A549 (cell line): Measurements from ENCODE around the gene NOL9. TPM values are rescaled to one million over a fixed set of nuclear protein-coding genes. Genes with fewer than 3 reads are reported as not detected.

ENCODE experiments used
- ATAC-seq, 2 experiments: fragments of 200-7000 bp in 1 of 2; fragments of >200 bp in 1 of 2; cut with Nextera tagmentation in 1 of 2; cut with Tn5 transposase in 1 of 2; 3 replicates each; pipeline versions ENCODE4 v1.8.0 to v1.9.1; 2018 to 2020; ENCODE audit warnings: mild to moderate bottlenecking in 1 of 2, moderate library complexity in 1 of 2
- CTCF ChIA-PET: fragments of 300-600 bp; sonication (Branson Sonifier 250); formaldehyde crosslinking; extraction: SDS; loops from one replicate; lab custom pipeline; 2021; ENCODE audit warnings: antibody characterized with exemption, inconsistent platforms; lab: Yijun Ruan, JAX
- POLR2A ChIA-PET: fragments of 350-600 bp; formaldehyde crosslinking; extraction: SDS; loops from one replicate; lab custom pipeline; 2021; ENCODE audit warnings: antibody characterized with exemption, inconsistent platforms; lab: Yijun Ruan, JAX
- DNase-seq, 2 experiments: peaks; one replicate each; pipeline versions ENCODE4 v3.0.0 to v3.0.0-alpha.2; 2011 to 2016; ENCODE audit warnings: low read depth in 1 of 2, low spot score in 1 of 2
- FAIRE-seq: peaks from 2 replicates; lab custom pipeline; 2011; peaks lifted over from hg19 to GRCh38; lab: Jason Lieb, UNC
- H3K27ac ChIP-seq, 2 experiments: fragments of >200 bp; sonication (Bioruptor Twin); formaldehyde crosslinking; 3 replicates each; pipeline ENCODE4 v1.5.1; 2016 to 2017
- H3K4me1 ChIP-seq: fragments of >200 bp; sonication (Bioruptor Twin); formaldehyde crosslinking; 3 replicates; pipeline ENCODE4 v1.6.1; 2016
- H3K4me2 ChIP-seq: fragments of >200 bp; sonication (Bioruptor Twin); formaldehyde crosslinking; 3 replicates; pipeline ENCODE4 v1.6.1; 2016
- H3K4me3 ChIP-seq: fragments of >200 bp; sonication (Bioruptor Twin); formaldehyde crosslinking; 3 replicates; pipeline ENCODE4 v1.5.1; 2016
- H3K9me3 ChIP-seq: fragments of >200 bp; sonication (Bioruptor Twin); formaldehyde crosslinking; 3 replicates; pipeline ENCODE4 v1.6.1; 2016
- CBX2 ChIP-seq: fragments of 200-600 bp; sonication (generic); IDR thresholded peaks from 2 replicates; pipeline ENCODE4 v1.6.1; 2016; ENCODE audit warnings: low read depth, mild to moderate bottlenecking, borderline replicate concordance
- CHD2 ChIP-seq: fragments of 150-350 bp; IDR thresholded peaks from 2 replicates; pipeline ENCODE4 v1.6.1; 2014; ENCODE audit warnings: low read length; ENCODE audit not compliant: partially characterized antibody
- CHD4 ChIP-seq: fragments of 200-600 bp; sonication (generic); IDR thresholded peaks from 2 replicates; pipeline ENCODE4 v1.6.1; 2016; ENCODE audit warnings: antibody characterized with exemption, mild to moderate bottlenecking, borderline replicate concordance
- E2F6 ChIP-seq: IDR thresholded peaks from 2 replicates; pipeline ENCODE4 v1.6.1; 2012; ENCODE audit warnings: low read depth, borderline replicate concordance
- EP300 ChIP-seq, 2 experiments: fragments of >200 bp; sonication (Bioruptor Twin); formaldehyde crosslinking; IDR thresholded peaks; 2 replicates in 1 of 2; 3 replicates in 1 of 2; pipeline ENCODE4 v1.6.1; 2016 to 2017
- FOSB ChIP-seq: fragments of 250-450 bp; sonication (Bioruptor Pico); IDR thresholded peaks from 2 replicates; pipeline ENCODE4 v1.5.0; 2020; ENCODE audit warnings: mild to moderate bottlenecking, moderate library complexity
- FOXS1 ChIP-seq: fragments of 250-450 bp; sonication (Bioruptor Pico); IDR thresholded peaks from 2 replicates; pipeline ENCODE4 v1.5.0; 2020; ENCODE audit warnings: mild to moderate bottlenecking, moderate library complexity
- GATA3 ChIP-seq: IDR thresholded peaks from 2 replicates; pipeline ENCODE4 v1.6.1; 2012; ENCODE audit warnings: borderline replicate concordance
- HES2 ChIP-seq: fragments of >200 bp; sonication (Bioruptor Twin); formaldehyde crosslinking; IDR thresholded peaks from 2 replicates; pipeline ENCODE4 v1.6.1; 2016
- HMGXB4 ChIP-seq: fragments of 250-450 bp; sonication (Bioruptor Pico); IDR thresholded peaks from 2 replicates; pipeline ENCODE4 v1.5.0; 2021; ENCODE audit warnings: mild to moderate bottlenecking, moderate library complexity, borderline replicate concordance
- HOXA7 ChIP-seq: fragments of 250-450 bp; sonication (Bioruptor Pico); IDR thresholded peaks from 2 replicates; pipeline ENCODE4 v1.5.0; 2020; ENCODE audit warnings: mild to moderate bottlenecking, moderate library complexity
- HOXB5 ChIP-seq: fragments of 250-450 bp; sonication (Bioruptor Pico); IDR thresholded peaks from 2 replicates; pipeline ENCODE4 v1.5.0; 2020; ENCODE audit warnings: mild to moderate bottlenecking, moderate library complexity
- JUN ChIP-seq, 2 experiments: fragments of >200 bp; sonication (Bioruptor Twin); formaldehyde crosslinking; IDR thresholded peaks; 2 replicates in 1 of 2; 3 replicates in 1 of 2; pipeline ENCODE4 v1.6.1; 2016 to 2017
- KDM5A ChIP-seq: fragments of 200-600 bp; sonication (generic); IDR thresholded peaks from 2 replicates; pipeline ENCODE4 v1.6.1; 2016; ENCODE audit warnings: antibody characterized with exemption, mild to moderate bottlenecking
- MAFK ChIP-seq: fragments of 450-650 bp; IDR thresholded peaks from 2 replicates; pipeline ENCODE4 v1.6.1; 2014; ENCODE audit not compliant: partially characterized antibody
- MAX ChIP-seq: IDR thresholded peaks from 2 replicates; pipeline ENCODE4 v1.6.1; 2012
- NPAS2 ChIP-seq: fragments of 250-450 bp; sonication (Bioruptor Pico); IDR thresholded peaks from 2 replicates; pipeline ENCODE4 v1.8.0; 2022; ENCODE audit warnings: mild to moderate bottlenecking, moderate library complexity, borderline replicate concordance
- PHF8 ChIP-seq: fragments of 200-600 bp; sonication (generic); IDR thresholded peaks from 2 replicates; pipeline ENCODE4 v1.6.1; 2016; ENCODE audit warnings: low read depth, mild to moderate bottlenecking, antibody characterized with exemption, moderate library complexity, borderline replicate concordance
- POLR2A ChIP-seq: IDR thresholded peaks from 2 replicates; pipeline ENCODE4 v1.6.1; 2012; ENCODE audit warnings: mild to moderate bottlenecking, low read length
- RARB ChIP-seq: fragments of 250-450 bp; sonication (Bioruptor Pico); IDR thresholded peaks from 2 replicates; pipeline ENCODE4 v1.8.0; 2021; ENCODE audit warnings: mild to moderate bottlenecking, moderate library complexity
- SMC3 ChIP-seq: fragments of >200 bp; sonication (Bioruptor Twin); formaldehyde crosslinking; IDR thresholded peaks from 3 replicates; pipeline ENCODE4 v1.6.1; 2018; ENCODE audit warnings: inconsistent platforms
- TFCP2L1 ChIP-seq: fragments of 250-450 bp; sonication (Bioruptor Pico); IDR thresholded peaks from 2 replicates; pipeline ENCODE4 v1.5.0; 2021; ENCODE audit warnings: mild to moderate bottlenecking
- USF2 ChIP-seq: fragments of 450-650 bp; IDR thresholded peaks from 2 replicates; pipeline ENCODE4 v1.6.1; 2014; ENCODE audit warnings: antibody characterized with exemption
- ZFP36 ChIP-seq: fragments of 450-650 bp; IDR thresholded peaks from 2 replicates; pipeline ENCODE4 v1.6.1; 2014; ENCODE audit warnings: borderline replicate concordance; ENCODE audit not compliant: partially characterized antibody
- ZSCAN20 ChIP-seq: fragments of 250-450 bp; sonication (Bioruptor Pico); IDR thresholded peaks from 2 replicates; pipeline ENCODE4 v1.8.0; 2022; ENCODE audit warnings: mild to moderate bottlenecking, moderate library complexity
- WGBS: methylation state at CpG from one replicate; pipeline ENCODE4 v1.1.6; 2017; ENCODE audit errors: missing lambda C conversion rate; 5-methylcytosine and 5-hydroxymethylcytosine counted together
- polyA plus RNA-seq, 4 experiments: library from polyadenylated mRNA; depleted of rRNA in 3 of 4; stranded (reverse); fragments of >200 nt; fragmentation: RNase III in 1 of 4; extraction: RNeasy Plus Mini Kit Qiagen cat#74134 plus additional on column Dnase treatment in 1 of 4; gene quantifications; 2 replicates in 3 of 4; 3 replicates in 1 of 4; pipeline ENCODE4 v1.2.3, GENCODE V29; 2011 to 2017
- TF ChIP-seq, protein P1 (sequence below): fragments of >200 bp; sonication (Bioruptor Twin); formaldehyde crosslinking; IDR thresholded peaks from 3 replicates; pipeline ENCODE4 v1.5.1; 2016

The NOL9 gene
- polyA plus RNA-seq, 2 of the 4 experiments (the other 2 are of a cell fraction): 4.4 to 19.3 TPM

DNA sequence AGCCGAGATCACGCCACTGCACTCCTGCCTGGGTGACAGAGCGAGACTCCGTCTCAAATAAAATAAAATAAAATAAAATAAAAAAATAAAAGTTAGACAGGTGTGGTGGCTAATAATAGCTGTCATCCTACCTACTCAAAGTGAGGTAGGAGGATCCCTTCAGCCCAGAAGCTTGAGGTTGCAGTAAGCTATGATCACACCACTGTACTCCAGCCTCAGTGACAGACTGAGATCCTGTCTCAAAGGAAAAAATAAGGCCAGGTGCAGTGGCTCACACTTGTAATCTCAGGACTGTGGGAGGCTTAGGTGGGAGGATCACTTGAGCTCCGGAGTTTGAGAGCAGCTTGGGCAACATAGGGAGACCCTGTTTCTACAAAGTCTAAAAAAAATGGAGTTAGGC is 18.0 kb downstream of the NOL9 start:
- DNase-seq (no peak), ATAC-seq (no peak), FAIRE-seq (no peak)
- WGBS: 98% methylated on average over 4 of the region's 5 CpGs
- CTCF ChIA-PET: interaction anchor here (1.1 to 1.7 kb wide), 4 partner anchors 11 to 50 kb away, joined by 3 to 5 read pairs (median 3); no protein-coding TSS in a partner anchor
- no peaks in the 10 kb centered on the region for H3K4me1 ChIP-seq
- POLR2A ChIA-PET: no interaction called here
- H3K27ac ChIP-seq: no peak overlapping the region
- no peak for TF ChIP-seq USF2
- TF ChIP-seq CHD2: no peak
- no peak for TF ChIP-seq NPAS2 (CRISPR knock-in tag)
- TF ChIP-seq ZFP36: no peak
- no peak for TF ChIP-seq RARB (CRISPR knock-in tag)
- no peak for TF ChIP-seq POLR2A
- TF ChIP-seq CBX2: no peak
- no peak for TF ChIP-seq ZSCAN20 (CRISPR knock-in tag)
- no peak overlapping the region for H3K4me3 ChIP-seq
- no peaks in the 10 kb centered on the region for H3K9me3 ChIP-seq
- no peak overlapping the region for H3K4me2 ChIP-seq

DNA sequence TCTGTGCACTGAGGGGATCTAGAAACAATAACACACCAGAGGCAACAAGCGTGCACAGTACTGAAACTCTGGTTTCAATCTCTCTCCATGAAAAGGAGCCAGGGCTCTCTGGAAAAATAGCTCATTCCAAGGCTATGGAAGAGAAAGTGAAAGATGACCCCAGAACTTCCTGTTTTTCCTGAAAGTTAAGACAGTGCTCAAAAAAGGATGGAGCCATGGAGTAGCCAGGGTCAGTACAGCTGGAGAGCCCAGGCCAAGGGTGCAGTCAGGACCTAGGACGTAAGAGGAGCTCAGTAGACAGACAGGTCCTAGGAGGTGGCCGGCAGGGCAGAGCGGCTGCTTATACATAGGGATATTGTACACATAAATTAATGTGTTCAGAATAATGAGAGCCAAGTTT is 19.1 kb downstream of the NOL9 start:
- POLR2A ChIA-PET: interaction anchor here (0.7 kb wide), 1 partner anchor 67 kb away, joined by 3 read pairs; no protein-coding TSS in a partner anchor
- Histone ChIP-seq H3K4me3 (no peak overlapping the region), H3K27ac (no peak overlapping the region), H3K4me2 (no peak overlapping the region), H3K9me3 (no peaks in the 10 kb centered on the region), H3K4me1 (no peaks in the 10 kb centered on the region)
- FAIRE-seq: no peak
- WGBS: 98% methylated on average over 4 of the region's 4 CpGs
- DNase-seq: no peak
- TF ChIP-seq POLR2A (no peak), TFCP2L1 (CRISPR knock-in tag) (no peak), HOXB5 (CRISPR knock-in tag) (no peak), FOXS1 (CRISPR knock-in tag) (no peak), KDM5A (no peak), HOXA7 (CRISPR knock-in tag) (no peak), MAX (no peak), GATA3 (no peak), E2F6 (no peak), HES2 (no peak)
- CTCF ChIA-PET: interaction anchor here (0.7 to 1.7 kb wide), 4 partner anchors 11 to 59 kb away, joined by 3 to 7 read pairs (median 4); no protein-coding TSS in a partner anchor
- ATAC-seq: no peak

- no peak for DNase-seq
- no peak for ATAC-seq
- H3K27ac ChIP-seq: no peak overlapping the region
- no peaks in the 10 kb centered on the region for H3K9me3 ChIP-seq
- H3K4me3 ChIP-seq: no peak overlapping the region
- no peaks in the 10 kb centered on the region for H3K4me1 ChIP-seq
- ChIA-PET POLR2A (no interaction called here), CTCF (interaction anchor here (0.7 to 1.6 kb wide), 3 partner anchors 10 to 41 kb away, joined by 3 to 7 read pairs (median 5); no protein-coding TSS in a partner anchor)
- H3K4me2 ChIP-seq: no peak overlapping the region
- 94% methylated on average over 8 of the region's 8 CpGs for WGBS
- FAIRE-seq: no peak
- TF ChIP-seq CHD4 (no peak), MAX (no peak), SMC3 (no peak), HMGXB4 (CRISPR knock-in tag) (no peak), FOSB (no peak), PHF8 (no peak), MAFK (no peak), JUN (IDR thresholded peaks at IDR 0.05) (no peak), EP300 (IDR thresholded peaks at IDR 0.05) (no peak), FOXS1 (CRISPR knock-in tag) (no peak), E2F6 (no peak)
- TF ChIP-seq, protein P1, sequence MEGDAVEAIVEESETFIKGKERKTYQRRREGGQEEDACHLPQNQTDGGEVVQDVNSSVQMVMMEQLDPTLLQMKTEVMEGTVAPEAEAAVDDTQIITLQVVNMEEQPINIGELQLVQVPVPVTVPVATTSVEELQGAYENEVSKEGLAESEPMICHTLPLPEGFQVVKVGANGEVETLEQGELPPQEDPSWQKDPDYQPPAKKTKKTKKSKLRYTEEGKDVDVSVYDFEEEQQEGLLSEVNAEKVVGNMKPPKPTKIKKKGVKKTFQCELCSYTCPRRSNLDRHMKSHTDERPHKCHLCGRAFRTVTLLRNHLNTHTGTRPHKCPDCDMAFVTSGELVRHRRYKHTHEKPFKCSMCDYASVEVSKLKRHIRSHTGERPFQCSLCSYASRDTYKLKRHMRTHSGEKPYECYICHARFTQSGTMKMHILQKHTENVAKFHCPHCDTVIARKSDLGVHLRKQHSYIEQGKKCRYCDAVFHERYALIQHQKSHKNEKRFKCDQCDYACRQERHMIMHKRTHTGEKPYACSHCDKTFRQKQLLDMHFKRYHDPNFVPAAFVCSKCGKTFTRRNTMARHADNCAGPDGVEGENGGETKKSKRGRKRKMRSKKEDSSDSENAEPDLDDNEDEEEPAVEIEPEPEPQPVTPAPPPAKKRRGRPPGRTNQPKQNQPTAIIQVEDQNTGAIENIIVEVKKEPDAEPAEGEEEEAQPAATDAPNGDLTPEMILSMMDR: no peak
Observed at GRCh38 chr1:6534248-6534822, 20.0 kb downstream of the NOL9 start.
